Transverse colon (tissue), 4 donors: ENCODE measurements around the gene PCDHGA12. TPM values are rescaled to one million over a fixed set of nuclear protein-coding genes. Genes with fewer than 3 reads are reported as not detected.
A peak's percentile ranks its signal among the peaks of the same experiment; 100 is the strongest.

Experiments
- DNase-seq: peaks from one replicate; pipeline ENCODE4 v3.0.0-alpha.2; 2019
- H3K27ac ChIP-seq, 4 donors: fragments of 200-600 bp; sonication (generic); 2 replicates each; pipeline ENCODE4 v1.5.1; 2016 to 2018; ENCODE audit warnings: inconsistent platforms in 4 of 4
- H3K27me3 ChIP-seq: fragments of 200-600 bp; sonication (generic); 2 replicates; pipeline ENCODE4 v1.5.1; 2017; ENCODE audit warnings: inconsistent platforms
- H3K36me3 ChIP-seq, 4 donors: fragments of 200-600 bp; sonication (generic); 2 replicates each; pipeline ENCODE4 v1.5.1; 2017 to 2019; ENCODE audit warnings: inconsistent platforms in 4 of 4
- H3K4me1 ChIP-seq, 4 donors: fragments of 200-600 bp; sonication (generic); 2 replicates each; pipeline ENCODE4 v1.5.1; 2017 to 2020; ENCODE audit warnings: inconsistent platforms in 4 of 4
- H3K4me3 ChIP-seq, 4 donors: fragments of 200-600 bp; sonication (generic); 1 replicate in 1 of 4; 2 replicates in 3 of 4; pipeline versions ENCODE4 v1.5.1 to v1.6.1; 2017 to 2019; ENCODE audit warnings: inconsistent platforms in 4 of 4
- H3K9me3 ChIP-seq, 2 donors: fragments of 200-600 bp; sonication (generic); 2 replicates each; pipeline ENCODE4 v1.5.1; 2017 to 2019; ENCODE audit warnings: inconsistent platforms in 2 of 2
- CTCF ChIP-seq, 5 experiments: fragments of 200-600 bp in 3 of 5; fragments of 450-650 bp in 2 of 5; sonication (generic) in 3 of 5; IDR thresholded peaks; 1 replicate in 2 of 5; 2 replicates in 3 of 5; pipeline ENCODE4 v1.5.1; 2016 to 2017; ENCODE audit warnings: antibody characterized with exemption in 5 of 5, inconsistent platforms in 3 of 5, mild to moderate bottlenecking in 2 of 5, moderate library complexity in 1 of 5
- EP300 ChIP-seq: sonication (generic); formaldehyde crosslinking; IDR thresholded peaks from one replicate; pipeline ENCODE4 v1.6.1; 2017; ENCODE audit warnings: antibody characterized with exemption, low read depth
- POLR2A ChIP-seq: fragments of 450-650 bp; IDR thresholded peaks from one replicate; pipeline ENCODE4 v1.6.1; 2016; ENCODE audit warnings: antibody characterized with exemption, mild to moderate bottlenecking, moderate library complexity
- POLR2AphosphoS5 ChIP-seq, 3 donors: sonication (generic); formaldehyde crosslinking; IDR thresholded peaks; one replicate each; pipeline ENCODE4 v1.6.1; 2016; ENCODE audit warnings: antibody characterized with exemption in 3 of 3
- WGBS, 2 donors: methylation state at CpG; one replicate each; pipeline ENCODE4 v1.1.5; 2018; ENCODE audit warnings: low coverage in 1 of 2; 5-methylcytosine and 5-hydroxymethylcytosine counted together
- in situ Hi-C, 4 donors: fragments of 200-750 bp; cut with MboI; loops; one replicate each; pipeline versions ENCODE4 v1.15.0 to v1.15.1; 2017; ENCODE audit warnings: low sequenced_read_pairs in 3 of 4, low pct_ligation_motif_present in 1 of 4, low pct_unique_long_range_greater_than_20kb in 1 of 4
- intact Hi-C: fragments of 100-400 bp; cut with DNase I; formaldehyde crosslinking; loops from one replicate; pipeline ENCODE4 v1.15.1; 2023; ENCODE audit warnings: low total_unique reads
- total RNA-seq, 4 donors: library from RNA; depleted of rRNA; stranded (reverse); fragments of >200 nt; gene quantifications; one replicate each; pipeline ENCODE4 v1.1.0, GENCODE V29; 2016

Gene PCDHGA12
- 10 to 100 TPM in 1 of 4 donors, 1 to 10 TPM in 3; 1.6 to 14.2 (median 4.8) TPM for total RNA-seq

- H3K27me3 ChIP-seq, result no peaks in the 10 kb centered on the region
- H3K4me3 ChIP-seq, result peak within 1 kb of the TSS in 1 of 4 donors; percentile 16
- in situ Hi-C loops, result no loop called here
- peaks cover 93 to 95% of the 10 kb centered on the region in 2 donors for H3K9me3 ChIP-seq
- no peaks in the 10 kb centered on the region for H3K36me3 ChIP-seq
- no peak for DNase-seq
- intact Hi-C loops, result no loop called here
- no peaks in the 10 kb centered on the region for H3K4me1 ChIP-seq
- TF ChIP-seq POLR2AphosphoS5 (IDR thresholded peaks at IDR 0.05), result no peak
- TF ChIP-seq EP300, result no peak
- no peak for TF ChIP-seq CTCF (IDR thresholded peaks at IDR 0.05)
- TF ChIP-seq POLR2A, result no peak
- 34 to 42% methylated on average over 15 to 33 of the region's 33 CpGs for WGBS, 2 donors
- no peak within 1 kb of the TSS for H3K27ac ChIP-seq
These were observed at the start of gene PCDHGA12 for GRCh38 chr5:141430332-141431113. PCDHGA12 (plus strand) TSS chr5:141430507; CDS start chr5:141430760, 253 bp downstream.

DNA sequence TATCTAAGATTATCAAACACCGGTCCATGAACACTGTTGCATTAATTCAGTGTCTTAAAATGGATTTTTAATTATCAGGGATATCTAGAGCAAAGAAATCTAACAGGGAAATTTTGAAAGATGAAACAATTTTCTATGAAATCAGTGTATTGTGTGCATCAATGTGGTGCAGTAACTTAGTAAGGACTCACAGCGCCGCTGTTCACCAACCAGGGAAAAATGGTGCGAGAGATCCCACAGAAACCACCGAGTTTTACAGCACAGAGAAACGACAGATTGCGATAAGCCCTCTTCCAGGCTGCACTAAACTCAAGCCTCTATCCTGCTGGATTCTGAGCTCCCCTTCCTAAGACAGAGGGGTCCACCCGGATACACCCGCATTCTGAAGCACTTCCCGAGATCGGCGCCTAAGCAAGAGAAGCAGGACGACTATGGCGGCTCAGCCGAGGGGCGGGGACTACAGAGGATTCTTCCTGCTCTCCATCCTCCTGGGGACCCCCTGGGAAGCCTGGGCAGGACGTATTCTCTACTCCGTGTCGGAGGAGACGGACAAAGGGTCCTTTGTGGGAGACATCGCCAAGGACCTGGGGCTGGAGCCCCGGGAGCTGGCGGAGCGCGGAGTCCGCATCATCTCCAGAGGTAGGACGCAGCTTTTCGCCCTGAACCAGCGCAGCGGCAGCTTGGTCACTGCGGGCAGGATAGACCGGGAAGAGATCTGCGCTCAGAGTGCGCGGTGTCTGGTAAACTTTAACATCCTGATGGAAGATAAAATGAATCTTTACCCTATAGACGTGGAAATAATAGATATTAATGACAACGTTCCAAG is 47.6 kb upstream of the PCDHGA12 start, which contains the start of gene PCDHGA7:
PCDHGA7 (plus strand) TSS at position 274 of the 826 bp plus-strand sequence; CDS start at position 432, 158 bp downstream.
- peaks cover 13% of the 10 kb centered on the region for H3K27me3 ChIP-seq
- no peak within 1 kb of the TSS for H3K27ac ChIP-seq
- DNase-seq, result no peak
- WGBS, 2 donors, result 9 to 32% methylated on average over 7 to 37 of the region's 37 CpGs
- no peaks in the 10 kb centered on the region for H3K36me3 ChIP-seq
- H3K4me3 ChIP-seq, result peak within 1 kb of the TSS in 1 of 4 donors; percentile 21
- no peaks in the 10 kb centered on the region for H3K4me1 ChIP-seq
- in situ Hi-C loops, result loop anchor here in 1 of 4 donors (25.0 kb wide), 1 partner anchor 170 kb away; the partner anchor contains the start of genes PCDHB12, PCDHB13 and PCDHB14
- TF ChIP-seq CTCF (IDR thresholded peaks at IDR 0.05), result no peak
- TF ChIP-seq EP300, result no peak
- intact Hi-C loops, result no loop called here
- H3K9me3 ChIP-seq, result peaks cover 54 to 84% of the 10 kb centered on the region in 2 donors

- no peaks in the 10 kb centered on the region for H3K4me1 ChIP-seq
These were observed 47.0 kb upstream of the PCDHGA12 start for GRCh38 chr5:141383345-141383744.

More at GRCh38 chr5:141383345-141383744, 47.0 kb upstream of the PCDHGA12 start:
- Histone ChIP-seq H3K27ac (no peak overlapping the region), H3K4me3 (no peak overlapping the region), H3K36me3 (no peaks in the 10 kb centered on the region), H3K27me3 (peaks cover 13% of the 10 kb centered on the region), H3K9me3 (peaks cover 51 to 79% of the 10 kb centered on the region in 2 donors)
- TF ChIP-seq POLR2AphosphoS5 (IDR thresholded peaks at IDR 0.05) (no peak), EP300 (no peak), CTCF (IDR thresholded peaks at IDR 0.05) (no peak), POLR2A (no peak)
- no peak for DNase-seq
- in situ Hi-C loops, result loop anchor here in 1 of 4 donors (25.0 kb wide), 1 partner anchor 171 kb away; the partner anchor contains the start of genes PCDHB12, PCDHB13 and PCDHB14
- intact Hi-C loops, result no loop called here
- WGBS, 2 donors, result 50 to 67% methylated on average over 8 to 21 of the region's 21 CpGs
